Dendritic cell treated with granulocyte-macrophage colony-stimulating factor and Interleukin-4, amounts not matched to agents 40 ng/mL and 50 ng/mL, for 4 days (primary cell): ENCODE measurements around the gene ST3GAL5.
A peak's percentile ranks its signal among the peaks of the same experiment; 100 is the strongest.
"Not testable (repeated sequence)": the region's sequence is repeated elsewhere in the genome, so short reads cannot be mapped to it uniquely, and the experiment has no call there.

Experiments
- H3K27ac Mint-ChIP-seq: one replicate; pipeline ENCODE4 v1.8.0; 2022; ENCODE audit warnings: mild to moderate bottlenecking, mixed read lengths
- H3K27me3 Mint-ChIP-seq: one replicate; pipeline ENCODE4 v1.8.0; 2022; ENCODE audit warnings: mild to moderate bottlenecking, mixed read lengths
- H3K36me3 Mint-ChIP-seq: one replicate; pipeline ENCODE4 v1.8.0; 2022; ENCODE audit warnings: low read depth, mixed read lengths
- H3K4me1 Mint-ChIP-seq: one replicate; pipeline ENCODE4 v1.8.0; 2022; ENCODE audit warnings: low read depth, mixed read lengths
- H3K4me3 Mint-ChIP-seq: one replicate; pipeline ENCODE4 v1.8.0; 2022; ENCODE audit warnings: mild to moderate bottlenecking, moderate library complexity, mixed read lengths
- H3K9me3 Mint-ChIP-seq: one replicate; pipeline ENCODE4 v1.8.0; 2022; ENCODE audit warnings: mixed read lengths
- intact Hi-C: fragments of 100-400 bp; cut with micrococcal nuclease; formaldehyde crosslinking; loops from one replicate; pipeline ENCODE4 v1.15.0; 2022

Gene ST3GAL5

GRCh38 chr2:85888684-85889626 lies at the start of gene ST3GAL5:
ST3GAL5 (minus strand) TSS chr2:85888990; CDS start chr2:85888905, 85 bp downstream.
- intact Hi-C loops: loop anchor here (5.0 kb wide), 3 partner anchors 37 to 148 kb away; no protein-coding TSS in a partner anchor
- Mint-ChIP-seq H3K9me3 (no peaks in the 10 kb centered on the region), H3K4me1 (peaks cover 74% of the 10 kb centered on the region), H3K27ac (peak within 1 kb of the TSS; percentile 98), H3K27me3 (no peaks in the 10 kb centered on the region), H3K4me3 (peak within 1 kb of the TSS; percentile 84), H3K36me3 (peaks cover 8% of the 10 kb centered on the region)

DNA sequence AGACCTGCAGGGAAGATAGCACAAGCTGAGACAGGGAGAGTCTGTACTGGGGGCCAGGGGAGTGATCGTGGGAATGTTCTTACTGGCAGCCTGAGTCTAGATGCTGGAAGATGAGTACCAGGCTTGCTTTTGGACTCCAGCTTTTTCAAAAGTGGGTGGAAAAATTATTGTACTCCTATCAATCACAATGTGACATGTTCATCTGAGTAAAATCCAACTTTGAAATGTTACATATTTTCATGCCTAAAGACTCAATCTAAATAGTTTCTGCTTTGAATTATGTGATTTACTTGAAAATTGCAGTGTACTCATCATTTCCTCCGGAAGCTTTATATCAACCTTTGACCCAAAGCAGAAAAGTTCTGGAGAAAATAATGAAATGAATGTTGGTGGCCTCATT lies 49.7 kb upstream of the ST3GAL5 start:
- H3K36me3 Mint-ChIP-seq: peaks cover 15% of the 10 kb centered on the region
- H3K4me3 Mint-ChIP-seq: no peak overlapping the region
- intact Hi-C loops: no loop called here
- H3K27me3 Mint-ChIP-seq: no peaks in the 10 kb centered on the region
- no peak overlapping the region for H3K27ac Mint-ChIP-seq
- H3K9me3 Mint-ChIP-seq: peaks cover 25% of the 10 kb centered on the region
- peaks cover 7% of the 10 kb centered on the region for H3K4me1 Mint-ChIP-seq

DNA sequence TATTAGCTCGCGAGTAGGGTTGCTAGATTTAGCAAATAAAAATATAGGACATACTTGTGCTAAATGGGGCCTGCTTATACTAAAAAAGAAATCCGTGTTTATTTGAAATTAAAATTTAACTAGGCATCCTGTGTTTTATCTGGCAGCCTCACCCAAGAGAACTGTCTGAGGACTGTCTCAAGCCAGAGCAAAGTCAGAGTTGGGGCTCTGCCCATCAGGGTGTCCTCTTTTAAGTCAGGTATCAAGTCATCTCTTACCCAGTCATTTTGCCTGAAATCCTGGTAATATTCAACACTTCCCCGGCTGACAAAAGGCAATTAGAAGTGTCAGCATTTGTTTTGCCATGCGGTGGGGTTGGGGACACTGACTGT lies 48.3 kb upstream of the ST3GAL5 start:
- peaks cover 1% of the 10 kb centered on the region for H3K36me3 Mint-ChIP-seq
- intact Hi-C loops: no loop called here
- H3K27me3 Mint-ChIP-seq: peaks cover 2% of the 10 kb centered on the region
- no peak overlapping the region for H3K27ac Mint-ChIP-seq
- no peak overlapping the region for H3K4me3 Mint-ChIP-seq
- H3K4me1 Mint-ChIP-seq: peaks cover 7% of the 10 kb centered on the region
- H3K9me3 Mint-ChIP-seq: peaks cover 11% of the 10 kb centered on the region

DNA sequence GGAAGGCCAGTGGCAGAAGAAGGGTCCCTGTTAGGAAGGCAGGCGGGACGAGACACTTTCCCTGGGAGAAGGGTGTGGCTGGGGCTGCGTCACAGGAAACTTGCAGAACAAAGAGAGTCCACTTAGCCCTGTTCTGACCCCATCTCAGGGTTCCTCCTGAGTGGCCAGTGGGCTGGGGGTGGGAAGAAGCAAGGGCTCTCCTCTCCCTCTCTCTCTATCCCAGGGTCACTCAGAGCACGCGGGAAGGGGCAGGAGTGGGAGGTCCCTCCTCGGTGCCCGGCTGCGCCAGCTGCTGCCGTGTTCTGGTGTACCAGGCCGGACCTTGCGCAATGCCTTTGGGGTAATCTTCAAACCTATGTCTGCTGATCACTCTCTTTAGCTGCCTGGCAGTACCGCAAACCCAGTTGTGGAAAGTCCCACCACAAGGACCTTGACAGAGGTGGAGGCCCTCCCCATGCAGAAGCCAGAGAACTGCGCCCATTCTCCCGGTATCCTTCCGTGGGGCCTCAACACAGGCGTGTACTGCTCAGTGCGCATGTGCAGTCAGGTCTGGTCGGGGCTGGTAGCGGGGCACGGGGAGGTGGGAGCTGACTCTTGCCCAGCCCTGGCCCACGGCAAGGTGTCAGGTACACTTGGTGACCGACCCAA lies 47.8 kb upstream of the ST3GAL5 start:
- intact Hi-C loops: no loop called here
- Mint-ChIP-seq H3K27ac (no peak overlapping the region), H3K4me1 (peaks cover 7% of the 10 kb centered on the region)

GRCh38 chr2:85935746-85936208 lies 47.0 kb upstream of the ST3GAL5 start:
- H3K27ac Mint-ChIP-seq: no peak overlapping the region
- H3K9me3 Mint-ChIP-seq: no peaks in the 10 kb centered on the region
- intact Hi-C loops: no loop called here
- peaks cover 7% of the 10 kb centered on the region for H3K4me1 Mint-ChIP-seq
- no peaks in the 10 kb centered on the region for H3K36me3 Mint-ChIP-seq
- H3K4me3 Mint-ChIP-seq: no peak overlapping the region
- peaks cover 2% of the 10 kb centered on the region for H3K27me3 Mint-ChIP-seq

More for the DNA sequence above, 47.8 kb upstream of the ST3GAL5 start:
- H3K36me3 Mint-ChIP-seq: no peaks in the 10 kb centered on the region
- no peak overlapping the region for H3K4me3 Mint-ChIP-seq
- peaks cover 2% of the 10 kb centered on the region for H3K27me3 Mint-ChIP-seq
- peaks cover 6% of the 10 kb centered on the region for H3K9me3 Mint-ChIP-seq

GRCh38 chr2:85935170-85935745 lies 46.5 kb upstream of the ST3GAL5 start:
- no peaks in the 10 kb centered on the region for H3K36me3 Mint-ChIP-seq
- H3K4me1 Mint-ChIP-seq: peaks cover 7% of the 10 kb centered on the region
- H3K27me3 Mint-ChIP-seq: peaks cover 2% of the 10 kb centered on the region
- intact Hi-C loops: no loop called here
- H3K27ac Mint-ChIP-seq: no peak overlapping the region
- no peaks in the 10 kb centered on the region for H3K9me3 Mint-ChIP-seq
- H3K4me3 Mint-ChIP-seq: no peak overlapping the region

DNA sequence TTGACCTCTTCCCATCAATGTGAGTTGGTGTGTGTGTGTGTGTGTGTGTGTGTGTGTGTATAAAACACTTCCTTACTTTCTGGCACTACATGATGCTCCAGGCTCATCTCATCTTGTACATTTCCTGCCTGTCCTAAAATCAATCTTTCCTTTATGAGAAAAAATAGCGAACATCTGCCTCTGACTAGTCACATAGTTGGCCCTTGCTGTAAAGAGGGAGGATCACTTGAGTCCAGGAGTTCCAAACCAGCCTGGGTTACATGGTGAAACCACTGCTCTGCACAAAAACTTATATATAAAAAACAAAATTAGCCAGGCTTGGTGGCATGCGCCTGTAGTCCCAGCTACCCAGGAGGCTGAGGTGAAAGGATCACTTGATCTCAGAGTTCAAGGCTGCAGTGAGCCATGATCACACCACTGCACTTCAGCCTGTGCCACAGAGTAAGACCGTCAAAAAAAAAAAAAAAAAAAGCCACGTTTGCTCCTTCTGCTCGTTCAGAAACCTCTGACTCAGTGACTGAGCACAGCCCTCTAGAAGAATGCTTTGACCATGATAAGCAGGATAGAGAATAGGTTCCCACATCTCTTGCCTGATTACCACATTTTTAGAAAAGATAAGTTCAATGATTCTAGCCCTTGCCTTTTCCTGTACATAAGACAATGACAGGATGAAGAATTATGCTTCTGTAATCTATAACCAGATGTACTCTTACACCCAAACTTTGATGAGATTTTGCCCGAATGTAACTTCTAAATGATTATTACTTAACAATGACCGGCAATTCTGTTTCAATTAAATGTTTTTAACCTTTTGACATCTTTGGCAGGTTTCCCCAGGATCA lies 45.2 kb upstream of the ST3GAL5 start:
- no peak overlapping the region for H3K27ac Mint-ChIP-seq
- H3K4me1 Mint-ChIP-seq: peaks cover 7% of the 10 kb centered on the region
- no peak overlapping the region for H3K4me3 Mint-ChIP-seq
- no peaks in the 10 kb centered on the region for H3K36me3 Mint-ChIP-seq
- intact Hi-C loops: no loop called here
- peaks cover 6% of the 10 kb centered on the region for H3K27me3 Mint-ChIP-seq
- no peaks in the 10 kb centered on the region for H3K9me3 Mint-ChIP-seq

DNA sequence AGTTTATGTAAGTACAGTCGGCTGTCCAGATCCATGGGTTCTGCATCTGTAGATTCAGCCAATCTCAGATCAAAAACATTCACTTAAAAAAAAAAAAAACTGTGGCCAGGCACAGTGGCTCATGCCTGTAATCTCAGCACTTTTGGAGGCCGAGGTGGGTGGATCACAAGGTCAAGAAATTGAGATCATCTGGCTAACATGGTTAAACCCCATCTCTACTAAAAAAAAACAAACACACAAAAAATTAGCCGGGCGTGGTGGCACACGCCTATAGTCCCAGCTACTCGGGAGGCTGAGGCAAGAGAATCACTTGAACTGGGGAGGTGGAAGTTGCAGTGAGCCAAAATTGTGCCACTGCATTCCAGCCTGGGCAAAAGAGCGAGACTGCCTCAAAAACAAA lies 42.4 kb upstream of the ST3GAL5 start:
- H3K27ac Mint-ChIP-seq: not testable (repeated sequence)

GRCh38 chr2:85930129-85931124 lies 41.6 kb upstream of the ST3GAL5 start:
- H3K9me3 Mint-ChIP-seq: no peaks in the 10 kb centered on the region
- H3K4me3 Mint-ChIP-seq: no peak overlapping the region
- peaks cover 13% of the 10 kb centered on the region for H3K27me3 Mint-ChIP-seq
- no peaks in the 10 kb centered on the region for H3K36me3 Mint-ChIP-seq
- intact Hi-C loops: no loop called here
- H3K27ac Mint-ChIP-seq: no peak overlapping the region
- peaks cover 5% of the 10 kb centered on the region for H3K4me1 Mint-ChIP-seq

More for the DNA sequence above, 42.4 kb upstream of the ST3GAL5 start:
- H3K36me3 Mint-ChIP-seq, intact Hi-C loops, H3K4me3 Mint-ChIP-seq, H3K4me1 Mint-ChIP-seq, H3K9me3 Mint-ChIP-seq: not testable (repeated sequence)
- peaks cover 13% of the 10 kb centered on the region for H3K27me3 Mint-ChIP-seq

- intact Hi-C loops: no loop called here
- H3K4me3 Mint-ChIP-seq: no peak overlapping the region
Observed at GRCh38 chr2:85929096-85930050, 40.6 kb upstream of the ST3GAL5 start.

GRCh38 chr2:85926931-85927661 lies 38.3 kb upstream of the ST3GAL5 start:
- H3K4me1 Mint-ChIP-seq: peaks cover 11% of the 10 kb centered on the region
- H3K36me3 Mint-ChIP-seq: no peaks in the 10 kb centered on the region
- H3K9me3 Mint-ChIP-seq: no peaks in the 10 kb centered on the region
- intact Hi-C loops: no loop called here
- no peak overlapping the region for H3K4me3 Mint-ChIP-seq
- H3K27ac Mint-ChIP-seq: no peak overlapping the region
- peaks cover 11% of the 10 kb centered on the region for H3K27me3 Mint-ChIP-seq

More at GRCh38 chr2:85929096-85930050, 40.6 kb upstream of the ST3GAL5 start:
- no peaks in the 10 kb centered on the region for H3K36me3 Mint-ChIP-seq
- peaks cover 11% of the 10 kb centered on the region for H3K4me1 Mint-ChIP-seq
- H3K9me3 Mint-ChIP-seq: no peaks in the 10 kb centered on the region
- peaks cover 13% of the 10 kb centered on the region for H3K27me3 Mint-ChIP-seq
- no peak overlapping the region for H3K27ac Mint-ChIP-seq
